BE2C (cell line): ENCODE data around the gene PDE10A.

Experiments used
- DNase-seq: peaks from one replicate; pipeline ENCODE4 v3.0.0-alpha.2; 2020
- H3K27me3 ChIP-seq: fragments of 250-450 bp; sonication (Bioruptor Pico); 2 replicates; pipeline ENCODE4 v1.5.1; 2020; ENCODE audit warnings: mild to moderate bottlenecking
- H3K36me3 ChIP-seq: fragments of 250-450 bp; sonication (Bioruptor Pico); 2 replicates; pipeline ENCODE4 v1.5.1; 2020; ENCODE audit warnings: mild to moderate bottlenecking
- H3K4me1 ChIP-seq: fragments of 250-450 bp; sonication (Bioruptor Pico); 2 replicates; pipeline ENCODE4 v1.5.1; 2020
- H3K4me3 ChIP-seq: 2 replicates; pipeline ENCODE4 v1.5.1; 2011; ENCODE audit warnings: low read depth, low read length
- H3K9me3 ChIP-seq: fragments of 250-450 bp; sonication (Bioruptor Pico); 2 replicates; pipeline ENCODE4 v1.5.1; 2020
- TF ChIP-seq, protein P1 (sequence below): IDR thresholded peaks from 2 replicates; pipeline ENCODE4 v1.5.1; 2012; ENCODE audit warnings: mild to moderate bottlenecking, low read depth, low read length

The PDE10A gene

DNA sequence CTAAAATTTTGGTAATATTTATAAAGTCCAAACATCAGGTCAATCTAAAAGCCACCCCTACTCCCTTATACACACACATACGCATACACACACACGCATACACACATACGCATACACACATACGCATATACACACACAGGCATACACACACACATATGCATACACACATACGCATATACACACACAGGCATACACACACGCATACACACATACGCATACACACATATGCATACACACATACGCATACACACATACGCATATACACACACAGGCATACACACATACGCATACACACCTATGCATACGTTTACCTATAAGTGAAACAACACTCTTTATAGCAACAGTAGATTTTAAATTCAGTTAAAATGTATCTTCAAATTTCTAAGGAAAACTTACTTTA is 240.8 kb downstream of the PDE10A start:
- H3K9me3 ChIP-seq: no peaks in the 10 kb centered on the region; the same call in 1 of the 2 replicates
- TF ChIP-seq, protein P1, sequence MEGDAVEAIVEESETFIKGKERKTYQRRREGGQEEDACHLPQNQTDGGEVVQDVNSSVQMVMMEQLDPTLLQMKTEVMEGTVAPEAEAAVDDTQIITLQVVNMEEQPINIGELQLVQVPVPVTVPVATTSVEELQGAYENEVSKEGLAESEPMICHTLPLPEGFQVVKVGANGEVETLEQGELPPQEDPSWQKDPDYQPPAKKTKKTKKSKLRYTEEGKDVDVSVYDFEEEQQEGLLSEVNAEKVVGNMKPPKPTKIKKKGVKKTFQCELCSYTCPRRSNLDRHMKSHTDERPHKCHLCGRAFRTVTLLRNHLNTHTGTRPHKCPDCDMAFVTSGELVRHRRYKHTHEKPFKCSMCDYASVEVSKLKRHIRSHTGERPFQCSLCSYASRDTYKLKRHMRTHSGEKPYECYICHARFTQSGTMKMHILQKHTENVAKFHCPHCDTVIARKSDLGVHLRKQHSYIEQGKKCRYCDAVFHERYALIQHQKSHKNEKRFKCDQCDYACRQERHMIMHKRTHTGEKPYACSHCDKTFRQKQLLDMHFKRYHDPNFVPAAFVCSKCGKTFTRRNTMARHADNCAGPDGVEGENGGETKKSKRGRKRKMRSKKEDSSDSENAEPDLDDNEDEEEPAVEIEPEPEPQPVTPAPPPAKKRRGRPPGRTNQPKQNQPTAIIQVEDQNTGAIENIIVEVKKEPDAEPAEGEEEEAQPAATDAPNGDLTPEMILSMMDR: no peak
- no peaks in the 10 kb centered on the region for H3K4me1 ChIP-seq
- H3K36me3 ChIP-seq: no peaks in the 10 kb centered on the region
- DNase-seq: no peak
- H3K4me3 ChIP-seq: no peak overlapping the region
- H3K27me3 ChIP-seq: no peaks in the 10 kb centered on the region

DNA sequence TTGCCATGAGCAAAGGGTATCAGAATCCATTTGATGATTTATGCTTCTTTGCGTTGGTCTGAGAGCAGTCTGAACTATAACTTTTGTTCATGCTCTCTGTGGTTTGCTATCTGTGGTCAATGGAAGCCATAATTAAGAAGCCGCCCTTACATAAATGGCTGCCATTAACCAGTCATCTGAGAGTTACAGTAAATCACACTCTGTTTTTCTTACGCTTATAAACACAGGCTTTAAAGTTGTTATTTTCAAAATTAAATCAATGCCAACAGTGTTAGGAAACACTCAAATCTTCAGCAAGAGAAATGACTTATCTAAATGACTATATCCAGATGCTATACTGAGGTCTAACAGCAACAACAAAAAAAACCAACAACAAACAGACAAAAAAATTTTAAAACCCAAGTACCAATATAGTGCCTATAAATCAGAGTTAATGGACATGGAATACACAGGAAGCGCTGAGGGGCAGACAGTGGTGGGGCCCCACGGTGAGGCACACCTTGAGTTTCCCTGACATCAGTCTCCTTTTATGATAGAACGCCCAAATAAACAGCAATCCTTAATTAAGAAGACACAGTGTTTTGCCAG is 245.7 kb downstream of the PDE10A start:
- no peaks in the 10 kb centered on the region; the same call in 1 of the 2 replicates for H3K9me3 ChIP-seq
- H3K4me1 ChIP-seq: no peaks in the 10 kb centered on the region
- no peak overlapping the region for H3K4me3 ChIP-seq
- TF ChIP-seq, protein P1: no peak
- no peaks in the 10 kb centered on the region for H3K36me3 ChIP-seq
- no peaks in the 10 kb centered on the region for H3K27me3 ChIP-seq
- no peak for DNase-seq

DNA sequence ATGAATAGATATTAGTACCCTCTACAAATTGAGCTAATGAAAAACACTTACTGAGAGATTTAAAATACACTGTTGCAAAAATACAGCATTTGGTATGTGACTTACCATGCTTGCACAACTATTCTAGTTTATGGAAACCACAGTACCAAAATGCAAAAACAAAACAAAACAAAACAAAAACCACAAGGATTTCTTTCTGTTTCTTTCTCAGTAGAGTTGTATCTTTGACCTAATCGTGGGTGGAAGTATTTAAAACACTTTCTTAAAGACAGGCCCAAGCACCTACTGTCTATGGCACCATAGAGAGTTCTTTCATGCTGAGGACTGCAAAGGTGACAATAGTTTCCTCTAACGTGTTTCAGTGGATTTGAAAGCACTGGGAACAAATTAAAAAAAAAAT is 258.3 kb downstream of the PDE10A start:
- no peak for DNase-seq
- no peaks in the 10 kb centered on the region for H3K4me1 ChIP-seq
- no peaks in the 10 kb centered on the region for H3K36me3 ChIP-seq
- no peak overlapping the region for H3K4me3 ChIP-seq
- TF ChIP-seq, protein P1: no peak
- H3K27me3 ChIP-seq: no peaks in the 10 kb centered on the region
- no peaks in the 10 kb centered on the region for H3K9me3 ChIP-seq

DNA sequence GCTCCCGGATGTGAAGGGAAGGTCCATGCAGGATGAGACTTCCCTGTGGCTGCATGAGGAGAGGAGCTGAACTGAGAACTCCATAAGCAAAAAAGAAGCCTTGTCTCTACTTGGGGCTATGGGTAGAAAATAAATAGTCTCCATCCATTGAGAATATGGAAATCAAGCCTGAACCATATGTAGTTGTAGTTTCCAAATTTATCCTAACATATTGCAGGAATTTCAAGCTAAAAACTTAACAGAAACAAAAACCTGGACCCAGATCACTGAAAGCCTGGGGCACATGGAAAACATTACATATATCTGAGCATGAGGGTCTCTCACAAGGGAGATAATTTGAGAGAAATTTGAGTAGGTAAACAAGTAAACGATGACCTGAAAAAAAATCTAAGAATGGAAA is 258.7 kb downstream of the PDE10A start:
- no peak for DNase-seq
- Histone ChIP-seq H3K4me3 (no peak overlapping the region), H3K36me3 (no peaks in the 10 kb centered on the region), H3K27me3 (no peaks in the 10 kb centered on the region), H3K4me1 (no peaks in the 10 kb centered on the region), H3K9me3 (no peaks in the 10 kb centered on the region)
- TF ChIP-seq, protein P1: no peak

GRCh38 chr6:165403006-165403595 is 259.9 kb downstream of the PDE10A start:
- TF ChIP-seq, protein P1: no peak
- Histone ChIP-seq H3K4me1 (no peaks in the 10 kb centered on the region), H3K4me3 (no peak overlapping the region), H3K9me3 (no peaks in the 10 kb centered on the region), H3K27me3 (no peaks in the 10 kb centered on the region), H3K36me3 (no peaks in the 10 kb centered on the region)
- DNase-seq: no peak

GRCh38 chr6:165401092-165401491 is 261.9 kb downstream of the PDE10A start:
- Histone ChIP-seq H3K9me3 (no peaks in the 10 kb centered on the region), H3K27me3 (no peaks in the 10 kb centered on the region), H3K4me3 (no peak overlapping the region), H3K4me1 (no peaks in the 10 kb centered on the region), H3K36me3 (no peaks in the 10 kb centered on the region)
- DNase-seq: no peak
- TF ChIP-seq, protein P1: no peak
